SW 1271 (cell line): Measurements from ENCODE around the gene LRRC23.

Experiments
- DNase-seq, 2 experiments: peaks; one replicate each; lab custom pipeline; 2025; lab: John Stamatoyannopoulos, UW

LRRC23 gene

DNA sequence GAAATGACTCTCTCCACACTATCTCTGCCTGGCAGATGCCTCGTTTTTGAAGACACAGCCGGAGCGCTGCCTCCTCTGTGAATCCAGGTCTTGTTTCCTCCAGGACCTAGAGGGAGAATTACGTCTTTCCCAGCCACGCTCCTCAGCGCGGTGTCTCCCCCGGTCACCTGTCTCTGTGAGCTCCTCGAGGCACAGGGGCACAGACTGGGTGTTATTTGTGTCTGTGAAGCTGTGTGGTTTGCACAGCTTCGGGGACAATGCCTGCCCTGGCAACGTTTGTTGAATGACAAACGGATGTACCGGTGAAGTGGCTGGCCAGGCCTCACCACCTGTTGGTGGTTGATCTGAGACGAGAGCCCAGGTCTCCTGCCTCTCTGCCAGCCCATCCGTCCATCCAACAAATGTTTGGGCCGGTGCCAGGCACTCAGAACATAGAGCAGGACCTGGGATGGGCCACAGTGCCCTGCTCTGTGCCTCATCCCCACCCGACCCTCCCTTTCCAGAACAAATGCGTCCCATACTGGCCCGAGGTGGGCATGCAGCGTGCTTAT lies 52.6 kb downstream of the LRRC23 start:
- no peak for DNase-seq

GRCh38 chr12:6957741-6958608 lies 53.4 kb downstream of the LRRC23 start:
- no peak for DNase-seq

- no peak for DNase-seq
These were observed 54.0 kb downstream of the LRRC23 start for GRCh38 chr12:6958609-6959057.

- no peak for DNase-seq
These were observed 54.6 kb downstream of the LRRC23 start for GRCh38 chr12:6959058-6959804.

GRCh38 chr12:6959805-6960592 lies 55.4 kb downstream of the LRRC23 start:
- no peak for DNase-seq

DNA sequence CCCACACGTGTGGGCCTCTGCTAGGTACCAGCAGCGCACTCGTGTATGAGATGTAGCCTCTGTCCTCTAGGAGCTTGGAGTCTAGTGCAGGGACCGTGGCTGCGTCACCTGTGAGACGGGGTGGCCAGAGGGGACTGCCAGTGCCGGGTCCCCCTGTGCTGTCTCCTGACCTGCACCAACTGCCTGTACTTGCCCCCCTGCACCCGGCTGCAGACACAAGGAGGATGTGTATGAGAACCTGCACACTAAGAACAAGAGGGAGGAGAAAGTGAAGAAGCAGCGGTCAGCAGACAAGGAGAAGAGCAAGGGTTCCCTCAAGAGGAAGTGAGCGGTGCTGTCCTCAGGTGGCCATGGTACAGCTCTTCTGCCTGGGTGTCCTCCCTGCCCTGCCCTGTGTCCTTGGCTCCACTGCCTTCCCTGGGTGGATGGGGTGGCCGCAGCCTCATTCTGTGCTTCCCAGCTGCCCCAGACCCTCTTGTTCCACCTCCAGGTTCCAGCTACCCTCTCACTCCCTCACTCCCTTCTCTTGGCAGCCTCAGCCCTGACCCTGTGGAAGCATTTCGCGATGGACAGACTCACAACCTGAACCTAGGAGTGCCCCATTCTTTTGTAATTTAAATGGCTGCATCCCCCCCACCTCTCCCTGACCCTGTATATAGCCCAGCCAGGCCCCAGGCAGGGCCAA lies 56.1 kb downstream of the LRRC23 start:
- peak in 1 of 2 experiments; percentile 36 for DNase-seq

GRCh38 chr12:6961278-6961694 lies 56.7 kb downstream of the LRRC23 start:
- no peak for DNase-seq

DNA sequence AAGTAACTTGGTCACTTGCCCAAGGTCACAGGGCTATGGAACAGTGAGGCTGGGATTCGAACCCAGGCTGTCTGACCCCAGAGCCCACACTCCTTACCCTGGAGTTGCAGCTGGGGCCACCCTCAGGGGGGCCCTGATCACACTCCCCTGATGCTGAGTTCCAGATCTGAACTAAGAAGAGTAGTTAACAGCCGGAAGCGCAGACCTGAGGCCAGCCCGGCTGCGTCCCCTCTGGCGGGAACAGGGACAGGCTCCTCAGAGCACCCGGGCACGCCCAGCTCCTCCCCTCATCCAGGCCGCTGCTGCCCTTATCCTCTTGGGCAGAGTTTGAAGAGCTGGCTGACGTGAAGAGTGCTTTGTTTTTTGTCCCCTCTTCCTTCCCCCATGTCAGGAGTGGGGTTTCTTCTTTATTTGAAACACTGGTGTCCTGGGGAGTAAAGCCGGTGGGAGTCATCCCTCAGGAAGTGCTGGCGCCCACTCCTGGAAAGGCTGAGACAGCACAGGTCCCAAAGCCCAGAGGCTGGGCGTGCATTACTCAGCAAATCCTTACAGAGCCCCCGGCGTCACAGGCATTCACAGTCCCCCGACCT lies 57.2 kb downstream of the LRRC23 start:
- DNase-seq, result peak in 1 of 2 experiments; percentile 32

GRCh38 chr12:6962285-6963015 lies 57.8 kb downstream of the LRRC23 start:
- no peak for DNase-seq

- no peak for DNase-seq
These were observed 58.6 kb downstream of the LRRC23 start for GRCh38 chr12:6963016-6963731.
